HT-29 (cell line): ENCODE measurements around the gene NABP1. TPM values are rescaled to one million over a fixed set of nuclear protein-coding genes. Genes with fewer than 3 reads are reported as not detected.

Experiments used
- DNase-seq: peaks from one replicate; pipeline ENCODE4 v3.0.0-alpha.2; 2015; ENCODE audit warnings: low spot score
- small RNA-seq: library from RNA; depleted of rRNA; stranded (forward); fragments of <200 nt; gene quantifications from one replicate; pipeline ENCODE3, GENCODE V24; 2014
- total RNA-seq: library from RNA; depleted of rRNA; stranded (reverse); fragments of >200 nt; shearing (Covaris generic); gene quantifications from 2 replicates; pipeline ENCODE4 v1.2.3, GENCODE V29; 2014; rRNA removed

Gene NABP1
- total RNA-seq, 1 experiment from 2014 or later = 7.4 TPM

GRCh38 chr2:191707542-191707941, 29.6 kb downstream of the NABP1 start:
- no peak for DNase-seq

DNA sequence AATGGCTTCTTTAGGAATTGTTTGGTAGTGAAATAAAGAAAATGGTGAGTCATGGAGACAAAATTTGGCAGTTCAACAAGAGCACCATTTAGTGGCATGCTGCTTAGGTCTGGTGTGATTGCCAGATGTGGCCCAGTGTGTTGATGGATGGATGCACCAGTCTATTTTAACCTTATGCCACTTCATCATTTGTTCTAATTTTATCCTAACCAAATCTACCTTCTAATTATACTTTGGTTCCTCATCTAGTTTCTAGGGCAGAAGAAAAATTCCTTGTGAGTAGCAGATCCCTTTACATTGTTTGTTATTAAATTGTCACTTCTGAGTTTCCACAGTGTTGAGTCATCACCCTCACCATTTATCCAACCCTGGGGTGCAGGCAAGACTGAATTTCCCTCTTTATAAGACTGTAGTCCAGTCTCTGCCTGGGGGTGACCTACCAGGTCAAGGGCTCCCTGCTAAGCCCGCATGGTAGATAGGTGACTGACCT, 32.5 kb downstream of the NABP1 start:
- DNase-seq = no peak

- DNase-seq = no peak
These were observed 33.7 kb downstream of the NABP1 start for GRCh38 chr2:191711621-191712020.

DNA sequence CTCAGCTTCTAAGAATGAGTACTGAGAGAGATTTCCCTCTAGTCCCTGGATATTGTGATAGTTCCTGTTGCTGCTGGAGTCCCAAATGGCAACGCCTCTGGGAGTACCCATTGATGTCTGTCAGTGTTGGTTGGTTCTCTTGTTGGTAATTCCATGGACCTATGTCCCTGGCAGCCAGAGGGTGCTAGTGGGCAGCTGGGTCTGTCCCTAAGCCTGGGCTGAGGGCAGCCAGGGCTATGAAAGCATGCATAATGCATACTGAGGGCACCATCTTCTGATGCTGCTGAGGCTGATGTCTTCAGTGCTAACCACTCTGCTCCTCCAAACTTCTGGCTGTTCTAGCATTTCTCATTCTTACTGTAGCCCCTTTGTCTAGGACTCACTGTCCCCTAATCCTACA, 35.9 kb downstream of the NABP1 start:
- peak; percentile 43 for DNase-seq

DNA sequence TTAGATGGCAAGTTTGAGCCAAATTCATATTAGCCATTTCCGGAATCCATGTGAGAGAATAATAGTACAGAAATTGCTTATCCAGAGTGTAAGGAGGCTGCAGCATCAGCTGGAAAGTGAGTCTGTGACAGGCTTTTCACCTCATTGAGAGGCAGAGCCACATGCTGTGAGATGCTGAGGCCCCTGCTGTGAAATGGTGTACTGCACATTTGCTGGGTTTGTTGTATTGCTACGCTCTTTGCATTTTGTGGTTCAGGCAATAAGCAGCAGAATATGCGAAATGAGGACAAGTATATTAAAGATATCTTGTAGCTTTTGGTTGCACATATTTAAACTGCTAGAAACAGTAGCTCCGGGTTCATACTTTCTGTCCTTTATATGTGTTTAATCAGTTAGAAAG, 37.0 kb downstream of the NABP1 start:
- DNase-seq = no peak

- no peak for DNase-seq
These were observed 37.5 kb downstream of the NABP1 start for GRCh38 chr2:191715471-191715870.

DNA sequence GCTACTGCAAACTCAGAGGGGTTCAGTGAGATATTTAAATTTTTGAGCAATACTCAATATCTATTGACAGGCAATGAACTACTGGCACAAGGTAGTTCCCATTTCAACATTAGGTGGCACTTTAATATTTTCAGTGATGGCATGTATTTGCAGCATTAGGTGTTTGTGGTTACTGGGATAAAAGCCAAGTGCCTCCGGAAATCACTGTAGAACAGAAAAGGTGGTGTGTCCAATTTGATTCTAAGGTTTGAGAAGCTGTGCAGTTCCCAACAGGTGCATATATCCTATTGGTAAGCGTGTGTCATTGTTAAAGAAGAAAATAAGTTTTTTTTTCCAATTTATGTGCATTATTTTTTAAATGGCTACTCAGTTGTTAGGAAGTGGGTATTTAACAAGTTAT, 41.3 kb downstream of the NABP1 start:
- no peak for DNase-seq

GRCh38 chr2:191719938-191720337, 42.0 kb downstream of the NABP1 start:
- no peak for DNase-seq

- no peak for DNase-seq
These were observed 43.4 kb downstream of the NABP1 start for GRCh38 chr2:191721331-191721730.

GRCh38 chr2:191724015-191724414, 46.1 kb downstream of the NABP1 start:
- DNase-seq = no peak

GRCh38 chr2:191728750-191729624, 51.1 kb downstream of the NABP1 start:
- peak; percentile 2 for DNase-seq

GRCh38 chr2:191730263-191730662, 52.3 kb downstream of the NABP1 start:
- DNase-seq = no peak

Small RNA genes lying within 50 kb of the gene (small RNA-seq; reads per million reads assigned to genes)
- not detected for gene RF02271

Other genes starting within 250 kb of the NABP1 start
- 0.84 and 1.4 TPM in 2 replicates for gene CAVIN2, start 169.0 kb downstream of the NABP1 start, total RNA-seq